Activated CD8-positive, alpha-beta T cell treated with anti-CD3 and anti-CD28 coated beads for 36 hours (primary cell): Measurements from ENCODE around the gene NR2F6. TPM values are rescaled to one million over a fixed set of nuclear protein-coding genes. Genes with fewer than 3 reads are reported as not detected.

ENCODE experiments used
- ATAC-seq: fragments of 200-7000 bp; cut with Tn5 transposase; one replicate; pipeline ENCODE4 v1.10.0; 2021; ENCODE audit warnings: mild to moderate bottlenecking, moderate library complexity
- CTCF ChIA-PET: fragments of 350-600 bp; sonication (Branson Sonifier 250); formaldehyde crosslinking; loops from one replicate; lab custom pipeline; 2021; ENCODE audit warnings: antibody characterized with exemption; lab: Charles Lee
- POLR2A ChIA-PET: fragments of 350-600 bp; sonication (Branson Sonifier 250); formaldehyde crosslinking; loops from one replicate; lab custom pipeline; 2021; ENCODE audit warnings: antibody characterized with exemption; lab: Charles Lee
- DNase-seq: peaks from one replicate; pipeline ENCODE4 v3.0.0-alpha.2; 2020
- H3K27ac Mint-ChIP-seq: one replicate; pipeline ENCODE4 v1.8.0; 2021; ENCODE audit warnings: mild to moderate bottlenecking, mixed read lengths
- H3K27me3 Mint-ChIP-seq: one replicate; pipeline ENCODE4 v1.8.0; 2021; ENCODE audit warnings: mixed read lengths
- H3K36me3 Mint-ChIP-seq: one replicate; pipeline ENCODE4 v1.8.0; 2021; ENCODE audit warnings: low read depth, mixed read lengths
- H3K4me1 Mint-ChIP-seq: one replicate; pipeline ENCODE4 v1.8.0; 2021; ENCODE audit warnings: low read depth, mixed read lengths
- H3K4me3 Mint-ChIP-seq: one replicate; pipeline ENCODE4 v1.8.0; 2021; ENCODE audit warnings: mild to moderate bottlenecking, moderate library complexity, mixed read lengths
- H3K9me3 Mint-ChIP-seq: one replicate; pipeline ENCODE4 v1.8.0; 2021; ENCODE audit warnings: mixed read lengths
- intact Hi-C: fragments of 100-400 bp; cut with micrococcal nuclease; formaldehyde crosslinking; loops from one replicate; pipeline ENCODE4 v1.10.0; 2022
- total RNA-seq, 2 experiments: library from RNA; stranded (reverse); gene quantifications; one replicate each; pipeline ENCODE4 v1.2.3, GENCODE V29; 2021
- TF ChIP-seq, protein P1 (sequence below): fragments of 200-600 bp; IDR thresholded peaks from one replicate; pipeline ENCODE4 v1.8.0; 2022; ENCODE audit warnings: antibody characterized with exemption, mild to moderate bottlenecking

NR2F6 gene
- total RNA-seq, 2 experiments from 2014 or later: 7.0 TPM

GRCh38 chr19:17259934-17260333 is 14.2 kb upstream of the NR2F6 start:
- no peak for ATAC-seq
- intact Hi-C loops: no loop called here
- POLR2A ChIA-PET: interaction anchor here (0.6 to 3.0 kb wide), 2 partner anchors 22 to 193 kb away, joined by 3 to 9 read pairs; partner anchors contain the start of gene ANKLE1
- Mint-ChIP-seq H3K4me3 (no peak overlapping the region), H3K9me3 (no peaks in the 10 kb centered on the region), H3K4me1 (peaks cover 8% of the 10 kb centered on the region), H3K36me3 (no peaks in the 10 kb centered on the region), H3K27me3 (no peaks in the 10 kb centered on the region), H3K27ac (no peak overlapping the region)
- CTCF ChIA-PET: interaction anchor here (0.7 to 6.3 kb wide), 19 partner anchors 8 to 195 kb away, joined by 3 to 46 read pairs (median 4); partner anchors contain the start of genes ANKLE1 and USE1
- TF ChIP-seq, protein P1, sequence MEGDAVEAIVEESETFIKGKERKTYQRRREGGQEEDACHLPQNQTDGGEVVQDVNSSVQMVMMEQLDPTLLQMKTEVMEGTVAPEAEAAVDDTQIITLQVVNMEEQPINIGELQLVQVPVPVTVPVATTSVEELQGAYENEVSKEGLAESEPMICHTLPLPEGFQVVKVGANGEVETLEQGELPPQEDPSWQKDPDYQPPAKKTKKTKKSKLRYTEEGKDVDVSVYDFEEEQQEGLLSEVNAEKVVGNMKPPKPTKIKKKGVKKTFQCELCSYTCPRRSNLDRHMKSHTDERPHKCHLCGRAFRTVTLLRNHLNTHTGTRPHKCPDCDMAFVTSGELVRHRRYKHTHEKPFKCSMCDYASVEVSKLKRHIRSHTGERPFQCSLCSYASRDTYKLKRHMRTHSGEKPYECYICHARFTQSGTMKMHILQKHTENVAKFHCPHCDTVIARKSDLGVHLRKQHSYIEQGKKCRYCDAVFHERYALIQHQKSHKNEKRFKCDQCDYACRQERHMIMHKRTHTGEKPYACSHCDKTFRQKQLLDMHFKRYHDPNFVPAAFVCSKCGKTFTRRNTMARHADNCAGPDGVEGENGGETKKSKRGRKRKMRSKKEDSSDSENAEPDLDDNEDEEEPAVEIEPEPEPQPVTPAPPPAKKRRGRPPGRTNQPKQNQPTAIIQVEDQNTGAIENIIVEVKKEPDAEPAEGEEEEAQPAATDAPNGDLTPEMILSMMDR: no peak
- DNase-seq: no peak

- no peak overlapping the region for H3K27ac Mint-ChIP-seq
- TF ChIP-seq, protein P1: no peak
- no peaks in the 10 kb centered on the region for H3K27me3 Mint-ChIP-seq
- ChIA-PET CTCF (interaction anchor here (0.7 to 6.3 kb wide), 7 partner anchors 8 to 1192 kb away, joined by 3 to 46 read pairs (median 4); partner anchors contain the start of genes ANKLE1 and BABAM1), POLR2A (interaction anchor here (0.6 to 3.0 kb wide), 3 partner anchors 16 to 44 kb away, joined by 3 to 9 read pairs (median 5); partner anchors contain the start of genes ANKLE1 and USE1)
- ATAC-seq: no peak
- H3K4me1 Mint-ChIP-seq: peaks cover 5% of the 10 kb centered on the region
- no peak for DNase-seq
- H3K36me3 Mint-ChIP-seq: no peaks in the 10 kb centered on the region
- no peaks in the 10 kb centered on the region for H3K9me3 Mint-ChIP-seq
- intact Hi-C loops: no loop called here
- H3K4me3 Mint-ChIP-seq: no peak overlapping the region
These were observed 13.5 kb upstream of the NR2F6 start for GRCh38 chr19:17259118-17259780.

- DNase-seq: no peak
- Mint-ChIP-seq H3K4me3 (no peak overlapping the region), H3K4me1 (peaks cover 5% of the 10 kb centered on the region), H3K36me3 (no peaks in the 10 kb centered on the region), H3K27me3 (no peaks in the 10 kb centered on the region), H3K9me3 (no peaks in the 10 kb centered on the region), H3K27ac (no peak overlapping the region)
- TF ChIP-seq, protein P1: no peak
- ATAC-seq: no peak
- intact Hi-C loops: no loop called here
- ChIA-PET CTCF (interaction anchor here (1.5 to 6.3 kb wide), 4 partner anchors 9 to 34 kb away, joined by 4 to 46 read pairs (median 8); partner anchors contain the start of gene ANKLE1), POLR2A (interaction anchor here (1.0 kb wide), 1 partner anchor 25 kb away, joined by 3 read pairs; no protein-coding TSS in a partner anchor)
These were observed 10.4 kb upstream of the NR2F6 start for GRCh38 chr19:17256130-17256529.

DNA sequence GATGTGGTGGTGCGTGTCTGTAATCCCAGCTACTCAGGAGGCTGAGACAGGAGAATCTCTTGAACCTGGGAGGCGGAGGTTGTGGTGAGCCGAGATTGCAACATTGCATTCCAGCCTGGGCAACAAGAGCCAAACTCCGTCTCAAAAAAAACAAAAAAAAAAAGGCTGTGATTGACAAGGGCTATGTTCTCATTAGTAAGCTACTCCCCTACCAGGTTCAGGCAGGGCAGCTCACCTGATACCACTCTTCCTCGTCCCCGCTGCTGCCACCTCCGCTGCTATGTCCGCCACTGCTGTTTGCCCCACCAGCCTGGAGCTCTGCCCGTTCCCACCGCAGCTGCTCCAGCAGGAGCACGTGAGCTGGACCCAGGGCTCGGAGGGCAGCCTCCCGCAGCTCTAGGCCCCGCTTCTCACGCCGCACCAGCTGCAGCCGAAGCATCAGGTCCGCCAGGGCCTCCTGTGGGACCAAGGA is 9.5 kb upstream of the NR2F6 start:
- ChIA-PET POLR2A (no interaction called here), CTCF (interaction anchor here (1.1 to 6.3 kb wide), 5 partner anchors 10 to 35 kb away, joined by 4 to 46 read pairs (median 5); partner anchors contain the start of genes ANKLE1 and BABAM1)
- DNase-seq (no peak), ATAC-seq (no peak)
- intact Hi-C loops: no loop called here
- H3K4me3 Mint-ChIP-seq: no peak overlapping the region
- no peaks in the 10 kb centered on the region for H3K36me3 Mint-ChIP-seq
- H3K4me1 Mint-ChIP-seq: no peaks in the 10 kb centered on the region
- no peaks in the 10 kb centered on the region for H3K27me3 Mint-ChIP-seq
- no peak overlapping the region for H3K27ac Mint-ChIP-seq
- TF ChIP-seq, protein P1: no peak
- H3K9me3 Mint-ChIP-seq: no peaks in the 10 kb centered on the region

- intact Hi-C loops: no loop called here
- DNase-seq (no peak), ATAC-seq (no peak)
- Mint-ChIP-seq H3K27ac (no peak overlapping the region), H3K4me1 (no peaks in the 10 kb centered on the region), H3K4me3 (no peak overlapping the region), H3K36me3 (no peaks in the 10 kb centered on the region), H3K27me3 (no peaks in the 10 kb centered on the region), H3K9me3 (no peaks in the 10 kb centered on the region)
- POLR2A ChIA-PET: no interaction called here
- CTCF ChIA-PET: interaction anchor here (1.1 to 6.3 kb wide), 4 partner anchors 12 to 36 kb away, joined by 4 to 46 read pairs (median 8); partner anchors contain the start of genes ANKLE1 and BABAM1
- TF ChIP-seq, protein P1: no peak
These were observed 8.9 kb upstream of the NR2F6 start for GRCh38 chr19:17254636-17255035.
